ENCODE data around the gene PLCD3.

GRCh38 chr17:45132320-45132571, at the start of gene PLCD3:
- TF ChIP-seq ZMIZ1 (IDR thresholded peaks at IDR 0.05; ENCODE audit: low read depth in 2 of 2, low read length in 2 of 2) (no peak), CREB1 (IDR thresholded peaks at IDR 0.05) (no peak), CREB1 (CRISPR knock-in tag; IDR thresholded peaks at IDR 0.05) (no peak), ZBTB8A (IDR thresholded peaks at IDR 0.05; ENCODE audit: partially characterized antibody) (no peak), POLR2A (conservative IDR thresholded peaks at IDR 0.05) (no peak), ZNF143 (CRISPR knock-in tag; IDR thresholded peaks at IDR 0.05) (no peak), MLLT1 (IDR thresholded peaks at IDR 0.05) (no peak), NR3C1 (CRISPR knock-in tag; IDR thresholded peaks at IDR 0.05) (no peak), RBM25 (IDR thresholded peaks at IDR 0.05; ENCODE audit: low read depth, low read length, severe bottlenecking) (no peak), TCF7L2 (IDR thresholded peaks at IDR 0.05; ENCODE audit: low read depth, low read length) (no peak), ZFP36 (IDR thresholded peaks at IDR 0.05; ENCODE audit: low read depth, low read length, partially characterized antibody) (no peak), EZH2 (IDR thresholded peaks at IDR 0.05; ENCODE audit: borderline replicate concordance, low read depth, low read length) (no peak), STAT5A (IDR thresholded peaks at IDR 0.05; ENCODE audit: borderline replicate concordance, low read length) (no peak)

All from K562 (cell line).